COLO668 (cell line): ENCODE results near the gene FKBP15.
A peak's percentile ranks its signal among the peaks of the same experiment; 100 is the strongest.
"Not testable (repeated sequence)": the region's sequence is repeated elsewhere in the genome, so short reads cannot be mapped to it uniquely, and the experiment has no call there.

ENCODE experiments used
- DNase-seq: peaks from one replicate; lab custom pipeline; 2025; ENCODE audit not compliant: unreplicated experiment; lab: John Stamatoyannopoulos, UW

Gene FKBP15

DNA sequence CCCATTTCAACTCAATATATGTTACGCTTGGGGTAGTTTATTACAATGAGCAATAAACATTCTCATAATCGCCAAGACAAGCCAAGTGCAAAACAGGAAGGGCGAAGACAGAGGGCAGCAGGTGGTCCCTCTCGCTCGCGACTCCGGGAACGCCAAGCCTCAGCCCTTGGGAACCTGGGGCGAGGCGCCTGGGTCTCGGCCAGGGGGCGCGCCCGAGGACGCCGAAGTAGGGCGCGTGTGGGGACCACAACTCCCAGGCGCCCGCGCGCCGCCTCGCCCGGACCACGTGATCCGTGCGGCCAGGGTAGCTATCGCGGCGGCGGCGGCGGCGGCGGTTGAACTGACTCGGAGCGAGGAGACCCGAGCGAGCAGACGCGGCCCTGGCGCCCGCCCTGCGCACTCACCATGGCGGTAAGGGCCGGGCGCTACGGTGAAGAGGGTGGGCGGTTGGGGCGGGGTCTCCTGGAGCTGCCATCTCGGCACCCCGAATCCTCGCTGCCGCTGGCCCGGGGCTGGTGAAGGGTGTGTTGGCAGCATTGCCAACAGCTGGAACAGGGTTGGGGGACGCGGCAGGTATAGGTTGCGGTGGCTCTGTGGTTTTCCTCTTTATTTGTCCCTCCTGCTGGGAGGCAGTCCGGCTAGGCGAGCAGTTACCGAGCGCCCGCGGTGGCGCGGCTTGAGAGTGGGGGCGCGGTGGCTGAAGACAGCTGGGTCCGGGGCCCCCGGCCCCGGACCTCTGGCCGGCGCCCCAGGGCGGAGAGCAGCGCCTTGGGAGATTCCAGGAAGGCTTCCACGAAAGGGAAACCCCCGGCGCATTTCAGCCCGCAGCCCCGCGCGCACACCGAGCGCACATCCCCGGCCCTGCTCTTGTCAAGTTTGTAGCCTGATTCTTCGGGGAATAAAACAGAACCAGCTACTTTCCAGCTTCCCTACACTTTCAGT, 70.1 kb downstream of the FKBP15 start, which contains the start of gene SLC31A2:
Gene SLC31A2 (plus strand): TSS at position 338 of the 942 bp plus-strand sequence. CDS start 68 bp downstream, at position 406.
- peak; percentile 93 for DNase-seq

GRCh38 chr9:113149561-113149960, 71.5 kb downstream of the FKBP15 start:
- DNase-seq: not testable (repeated sequence)

GRCh38 chr9:113148781-113149510, 72.1 kb downstream of the FKBP15 start:
- DNase-seq: no peak

- DNase-seq: no peak
Measured at GRCh38 chr9:113148372-113148705, 72.7 kb downstream of the FKBP15 start.

GRCh38 chr9:113143432-113144227, 77.4 kb downstream of the FKBP15 start:
- no peak for DNase-seq

- not testable (repeated sequence) for DNase-seq
Measured at GRCh38 chr9:113140896-113141295, 80.2 kb downstream of the FKBP15 start.

DNA sequence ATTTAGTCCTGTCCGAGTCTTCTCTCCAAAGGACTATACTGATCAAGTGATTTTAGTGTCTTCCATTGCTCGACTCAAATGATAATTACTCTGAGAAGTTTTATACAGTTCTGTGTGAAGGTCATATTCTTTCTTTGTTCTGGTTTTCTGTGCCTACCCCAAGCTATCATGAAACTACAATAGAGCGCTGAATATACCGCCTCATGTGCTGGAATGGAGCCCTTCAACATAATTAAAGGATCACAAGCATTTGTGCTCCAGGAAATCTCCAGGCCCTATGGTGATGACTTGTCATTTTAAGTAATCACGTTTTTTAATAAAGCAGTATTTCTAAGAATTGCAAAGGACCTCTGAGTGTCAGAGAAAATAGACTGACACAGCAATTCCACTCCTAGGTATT, 81.1 kb downstream of the FKBP15 start:
- DNase-seq: no peak

DNA sequence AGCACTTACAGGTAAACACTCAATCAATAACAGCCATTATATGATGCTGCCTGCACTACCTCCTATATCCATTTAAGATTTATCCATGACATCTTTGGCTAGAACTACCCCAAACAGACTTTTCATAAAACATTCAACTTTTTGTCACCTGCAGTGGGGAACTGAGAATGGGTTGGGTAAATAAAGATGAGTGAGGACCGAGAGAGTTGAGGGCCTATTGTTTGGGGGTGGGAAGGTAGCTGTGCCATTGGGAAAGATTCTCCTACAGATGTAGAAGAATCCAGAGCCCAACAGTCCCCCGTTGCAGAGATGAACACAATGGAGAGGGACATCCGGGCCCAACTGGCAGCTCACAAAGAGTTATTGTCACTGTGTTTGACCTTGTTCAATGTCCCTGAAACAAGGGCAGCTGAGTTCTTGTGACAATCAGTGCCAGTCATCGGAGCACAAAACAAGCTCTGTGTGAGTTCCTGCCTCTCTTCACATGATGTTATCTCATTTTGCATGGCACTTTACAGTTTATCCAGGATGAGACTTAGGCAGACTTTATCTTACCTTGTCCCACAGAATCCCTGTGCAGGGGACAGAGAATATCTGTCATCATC, 81.8 kb downstream of the FKBP15 start:
- no peak for DNase-seq

- DNase-seq: no peak
Measured at GRCh38 chr9:113138760-113139159, 82.3 kb downstream of the FKBP15 start.

DNA sequence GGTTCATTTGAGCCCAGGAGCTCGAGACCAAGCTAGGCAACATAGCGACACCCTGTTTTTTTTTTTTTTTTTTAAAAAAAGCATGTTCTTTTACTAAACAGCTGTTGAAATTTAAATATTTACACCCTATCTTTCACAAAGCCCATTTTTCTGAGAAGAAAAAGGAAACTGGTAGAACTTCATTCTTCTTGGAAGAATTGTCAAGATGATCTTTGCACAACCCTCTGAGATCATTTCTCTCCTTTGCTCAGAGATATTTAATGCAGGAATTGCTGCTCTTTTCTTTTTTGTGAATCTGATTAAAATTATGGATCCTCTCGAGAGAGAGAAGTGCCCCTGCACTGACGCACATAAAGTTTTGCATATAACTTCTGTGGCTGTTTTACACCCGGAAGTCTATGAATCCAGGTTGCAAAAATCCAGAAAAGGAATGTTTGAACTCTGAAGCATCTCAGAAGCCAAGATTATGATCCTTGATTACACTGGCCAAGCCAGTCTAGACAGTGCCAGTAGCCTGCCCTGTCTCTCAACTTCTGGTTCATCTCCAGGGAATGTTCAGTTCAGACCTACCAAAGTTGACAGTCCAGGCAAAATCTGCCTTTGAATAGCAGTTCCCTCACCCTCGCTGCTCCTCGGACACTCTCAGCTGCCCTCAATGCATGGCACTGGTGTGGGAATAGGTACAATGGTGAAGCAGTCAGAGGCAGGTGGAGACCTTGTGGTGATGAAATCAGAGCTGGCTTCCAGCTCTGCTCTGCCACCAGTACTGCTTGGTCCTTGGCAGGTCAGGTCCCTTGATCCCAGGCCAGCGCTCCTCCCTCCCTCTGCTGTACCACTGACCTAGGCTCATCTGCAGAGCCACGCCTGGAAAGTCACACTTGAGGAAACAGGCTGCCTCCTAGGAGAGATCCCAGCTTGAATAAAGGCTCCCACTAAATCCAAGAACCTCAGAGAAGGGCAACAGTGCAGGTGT, 83.6 kb downstream of the FKBP15 start:
- no peak for DNase-seq

DNA sequence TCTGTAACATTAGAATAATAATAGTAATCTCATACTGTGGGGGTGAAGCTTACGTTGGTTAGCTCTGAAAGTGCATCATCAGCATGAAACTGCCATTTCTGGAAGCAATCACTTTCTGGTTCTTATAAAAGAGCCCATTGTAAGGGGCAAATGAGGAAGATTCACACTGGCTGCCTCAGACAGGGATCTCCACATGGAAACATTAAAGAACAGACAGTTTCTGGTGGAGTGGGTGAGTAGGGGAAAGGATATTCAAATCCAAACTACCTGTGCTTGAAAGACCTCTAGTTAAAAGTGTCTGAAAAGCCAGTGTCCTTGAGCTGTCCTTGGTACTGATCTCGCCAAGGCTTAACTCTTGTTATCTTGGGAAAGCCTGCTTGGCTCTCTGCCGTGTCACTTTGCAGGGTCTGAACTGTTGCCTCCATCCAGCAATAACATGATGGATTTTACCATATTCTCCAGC, 89.4 kb downstream of the FKBP15 start:
- no peak for DNase-seq

DNA sequence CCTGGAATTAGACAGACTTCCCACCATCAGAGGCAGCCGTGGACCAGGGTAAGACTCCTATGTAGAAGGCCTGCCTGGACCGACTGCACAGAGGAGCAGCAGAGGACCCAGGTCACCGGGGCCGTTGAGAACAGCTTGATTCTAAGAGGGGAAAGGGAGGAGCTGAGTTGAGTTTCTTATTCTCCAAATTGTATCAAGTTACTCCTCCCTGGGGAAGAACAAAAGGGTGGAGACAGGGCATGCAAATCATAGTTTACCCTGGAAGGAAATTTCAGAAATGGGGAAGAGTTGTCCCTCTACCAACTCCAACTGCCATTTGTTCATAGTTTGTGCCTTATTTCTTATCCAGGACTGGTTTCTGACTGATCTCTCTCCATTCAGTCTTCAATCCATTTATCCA, 91.2 kb downstream of the FKBP15 start:
- no peak for DNase-seq

DNA sequence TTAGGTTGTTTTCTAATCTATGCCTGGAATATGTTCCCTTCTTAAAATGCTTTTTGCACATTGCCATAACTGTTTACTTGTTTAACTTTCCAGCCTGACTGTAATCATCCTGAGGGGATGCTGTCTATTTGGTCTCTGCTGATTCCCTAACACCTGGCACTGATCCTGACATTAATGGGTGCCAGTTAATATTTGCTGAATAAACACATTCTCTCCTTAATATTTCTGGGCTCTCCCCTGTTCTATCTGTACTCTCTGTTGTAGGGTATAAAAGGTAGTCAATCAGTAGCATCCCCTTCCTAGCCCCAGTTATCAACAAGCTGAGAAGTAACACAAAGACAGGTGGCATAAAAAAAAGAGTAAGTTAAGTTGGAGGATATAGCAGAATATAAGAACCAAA, 91.6 kb downstream of the FKBP15 start:
- no peak for DNase-seq

DNA sequence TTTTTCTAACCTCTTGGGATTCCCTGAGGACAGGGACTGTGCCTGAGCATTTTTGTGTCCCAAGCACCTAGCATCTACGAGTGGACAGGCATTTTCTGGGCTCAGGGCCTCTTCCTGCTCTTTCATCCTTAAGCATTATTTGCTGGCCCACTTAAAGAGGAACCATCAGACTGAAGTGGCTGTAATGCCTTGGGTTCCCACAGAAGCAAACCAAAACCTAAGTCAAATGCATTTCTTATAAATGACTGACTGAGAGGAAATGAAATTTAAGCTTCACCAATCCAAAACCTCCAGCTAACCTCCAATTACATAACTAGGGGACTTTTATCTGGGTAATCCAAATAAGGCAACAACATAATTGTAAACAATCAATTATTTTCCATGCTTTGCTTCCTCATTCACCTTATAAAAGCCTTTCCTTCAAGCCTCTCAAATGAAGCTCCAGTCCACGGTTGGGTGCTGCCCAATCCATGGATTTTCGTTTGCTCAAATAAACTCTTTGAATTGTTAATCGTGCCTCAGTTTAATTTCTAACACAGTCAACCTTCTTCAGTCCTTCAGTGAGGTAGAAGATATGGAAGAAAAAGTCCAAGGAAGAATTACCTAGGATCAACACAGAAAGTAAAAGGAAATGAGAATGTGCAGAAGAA, 95.6 kb downstream of the FKBP15 start:
- DNase-seq: no peak

- DNase-seq: not testable (repeated sequence)
Measured at GRCh38 chr9:113118829-113119228, 102.2 kb downstream of the FKBP15 start.
